Naive B cell (primary cell): Measurements from ENCODE around the gene MYORG. TPM values are rescaled to one million over a fixed set of nuclear protein-coding genes. Genes with fewer than 3 reads are reported as not detected.

Experiments used
- ATAC-seq, 2 donors: fragments of 150-1000 bp; cut with Tn5 transposase; 2 replicates each; pipeline ENCODE4 v1.10.0; 2021; ENCODE audit warnings: low read depth in 2 of 2, mild to moderate bottlenecking in 2 of 2, moderate library complexity in 2 of 2
- DNase-seq: peaks from one replicate; pipeline ENCODE4 v3.0.0; 2022
- H3K27ac Mint-ChIP-seq, 6 donors: one replicate each; pipeline ENCODE4 v1.8.0; 2020 to 2022; ENCODE audit warnings: mild to moderate bottlenecking in 6 of 6, mixed read lengths in 6 of 6, moderate library complexity in 5 of 6, inconsistent platforms in 2 of 6
- H3K27me3 Mint-ChIP-seq, 3 donors: one replicate each; pipeline ENCODE4 v1.8.0; 2021 to 2022; ENCODE audit warnings: mixed read lengths in 3 of 3, mild to moderate bottlenecking in 1 of 3
- H3K36me3 Mint-ChIP-seq, 2 donors: one replicate each; pipeline ENCODE4 v1.8.0; 2020 to 2022; ENCODE audit warnings: mixed read lengths in 2 of 2, inconsistent platforms in 1 of 2, mild to moderate bottlenecking in 1 of 2
- H3K4me1 Mint-ChIP-seq, 3 donors: one replicate each; pipeline ENCODE4 v1.8.0; 2020 to 2022; ENCODE audit warnings: mixed read lengths in 3 of 3, inconsistent platforms in 1 of 3, mild to moderate bottlenecking in 1 of 3, moderate library complexity in 1 of 3
- H3K4me3 Mint-ChIP-seq, 8 donors: one replicate each; pipeline ENCODE4 v1.8.0; 2020 to 2022; ENCODE audit warnings: mild to moderate bottlenecking in 8 of 8, mixed read lengths in 8 of 8, moderate library complexity in 8 of 8, inconsistent platforms in 2 of 8
- H3K9me3 Mint-ChIP-seq, 7 donors: one replicate each; pipeline ENCODE4 v1.8.0; 2020 to 2022; ENCODE audit warnings: mixed read lengths in 7 of 7, mild to moderate bottlenecking in 5 of 7, inconsistent platforms in 2 of 7, moderate library complexity in 1 of 7
- polyA plus RNA-seq, 6 donors: library from polyadenylated mRNA; unstranded; fragments of 300-500 nt; fragmentation: Illumina TruSeq; gene quantifications; one replicate each; pipeline ENCODE4 v1.2.3, GENCODE V29; 2021; ENCODE audit warnings: low read depth in 6 of 6

The MYORG gene
- polyA plus RNA-seq, result under 1 TPM in 2 of 6 donors, not detected in 4; 0.08 to 0.25 TPM

DNA sequence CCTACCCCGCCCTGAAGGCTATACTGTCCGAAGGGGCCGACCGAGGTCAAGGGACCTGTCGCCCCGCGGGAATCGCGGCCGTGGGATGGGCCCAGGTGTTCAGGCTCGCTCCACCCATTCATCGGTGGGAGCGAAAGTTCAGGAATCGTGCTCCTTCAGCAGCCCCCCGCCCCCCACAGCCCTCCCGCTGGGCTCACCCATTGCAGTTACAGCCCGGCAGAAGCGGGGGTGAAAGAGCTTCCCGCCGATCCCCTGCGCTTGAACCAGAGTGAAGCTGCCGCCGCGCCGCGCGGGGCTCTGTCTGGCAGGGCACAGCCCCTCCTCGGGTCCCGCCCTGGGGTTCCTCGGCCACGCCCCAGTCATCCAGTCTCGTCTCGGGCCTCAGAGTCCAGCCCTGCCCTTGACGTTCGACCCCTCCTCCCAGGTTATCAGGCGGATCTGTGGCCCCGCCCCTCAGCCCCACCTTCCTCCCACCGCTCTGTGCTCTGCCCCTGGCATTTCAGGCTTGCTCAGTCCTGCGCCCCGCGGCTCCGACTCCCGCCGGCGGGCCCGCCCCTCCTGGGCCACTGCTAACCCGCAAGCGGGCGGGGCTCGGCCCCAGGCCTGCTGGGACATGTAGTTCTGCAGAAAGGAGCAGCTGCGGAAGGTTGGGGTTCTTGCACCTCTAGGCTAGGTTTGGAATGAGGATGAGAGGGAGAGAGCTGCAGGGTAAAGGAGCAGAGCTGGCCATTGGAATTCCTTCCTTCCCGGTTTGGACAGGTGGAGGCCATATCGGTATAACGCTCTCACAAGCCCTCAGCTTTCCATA is at the start of gene MYORG:
Gene MYORG, minus strand, starts transcription at position 303 of the 808 bp plus-strand sequence. CDS start 3,955 bp downstream, outside the sequence.
- H3K27me3 Mint-ChIP-seq, result peaks cover 0 to 20% (median 4%) of the 10 kb centered on the region in 3 donors
- ATAC-seq (peak; percentile 75 to 78), DNase-seq (peak; percentile 91)
- H3K9me3 Mint-ChIP-seq, result no peaks in the 10 kb centered on the region
- peak within 1 kb of the TSS in 4 of 6 donors; percentile 36 to 88 (median 70) for H3K27ac Mint-ChIP-seq
- H3K36me3 Mint-ChIP-seq, result no peaks in the 10 kb centered on the region
- peaks cover 35 to 46% (median 36%) of the 10 kb centered on the region in 3 donors for H3K4me1 Mint-ChIP-seq
- H3K4me3 Mint-ChIP-seq, result peak within 1 kb of the TSS; percentile 83 to 97 (median 93)

DNA sequence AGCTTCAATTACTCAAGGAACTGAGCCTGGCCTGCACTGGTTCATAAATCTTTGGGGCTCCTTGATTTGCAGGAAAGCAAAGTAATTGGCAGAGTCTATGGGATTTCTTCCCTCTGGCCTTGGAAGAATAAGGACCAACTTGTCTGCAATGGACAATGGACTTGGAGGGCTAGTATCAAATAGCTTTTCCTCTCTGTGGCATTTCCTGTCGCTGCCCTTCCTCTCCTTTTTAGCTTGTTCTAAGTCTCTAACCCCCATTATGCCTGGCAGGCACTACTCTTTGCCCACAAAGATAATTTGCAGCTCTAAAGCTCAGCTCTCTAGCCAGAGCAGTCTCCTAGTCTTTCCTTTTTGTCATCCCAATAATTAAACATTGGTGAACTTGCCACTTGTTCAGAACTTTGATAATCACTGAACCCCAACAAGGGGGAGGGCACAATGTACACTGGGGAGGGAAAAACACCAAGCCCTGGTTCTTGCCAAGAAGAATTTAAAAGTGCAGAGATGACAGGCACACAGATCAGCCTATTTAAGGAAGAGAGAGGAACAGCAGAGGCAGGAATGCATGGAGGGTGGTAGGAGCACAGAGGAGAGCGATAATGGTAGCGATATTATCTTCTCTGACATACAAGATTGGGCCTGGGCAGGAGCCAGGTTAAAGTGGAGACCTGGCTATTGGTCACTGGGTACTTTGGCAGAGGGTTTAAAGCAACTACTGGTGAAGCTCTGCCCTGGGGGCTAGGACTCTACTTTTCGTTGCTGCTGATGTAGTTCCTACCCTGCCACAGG is 43.2 kb upstream of the MYORG start:
- DNase-seq (no peak), ATAC-seq (no peak)
- Mint-ChIP-seq H3K36me3 (peaks cover 0 to 14% of the 10 kb centered on the region in 2 donors), H3K4me3 (no peak overlapping the region), H3K9me3 (peaks cover 0 to 2% (median 0%) of the 10 kb centered on the region in 7 donors), H3K27me3 (no peaks in the 10 kb centered on the region), H3K27ac (no peak overlapping the region), H3K4me1 (peaks cover 0 to 7% (median 0%) of the 10 kb centered on the region in 3 donors)

DNA sequence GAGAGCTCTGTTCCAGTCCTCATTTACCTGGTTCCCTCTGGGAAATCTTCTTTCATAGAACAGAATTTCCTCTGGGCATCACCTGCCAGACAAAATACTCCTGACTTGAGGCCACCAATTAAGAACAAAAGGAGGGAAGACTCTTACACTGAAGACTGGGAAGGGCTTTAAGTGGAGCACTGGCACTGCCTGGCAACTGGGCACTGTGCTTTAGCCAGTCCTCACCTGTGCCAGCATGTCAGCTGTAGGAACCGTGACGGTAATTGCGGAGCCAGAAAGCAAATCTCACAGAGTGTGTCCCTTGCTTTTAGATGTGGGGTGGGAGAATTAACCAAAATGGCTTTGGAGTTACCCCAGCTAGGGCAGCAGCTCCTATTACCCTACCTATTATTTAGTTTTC is 41.0 kb upstream of the MYORG start:
- Mint-ChIP-seq H3K27me3 (no peaks in the 10 kb centered on the region), H3K4me1 (peaks cover 0 to 7% (median 0%) of the 10 kb centered on the region in 3 donors), H3K36me3 (peaks cover 0 to 4% of the 10 kb centered on the region in 2 donors), H3K9me3 (peaks cover 0 to 2% (median 0%) of the 10 kb centered on the region in 7 donors), H3K27ac (no peak overlapping the region), H3K4me3 (no peak overlapping the region)
- DNase-seq (no peak), ATAC-seq (no peak)

DNA sequence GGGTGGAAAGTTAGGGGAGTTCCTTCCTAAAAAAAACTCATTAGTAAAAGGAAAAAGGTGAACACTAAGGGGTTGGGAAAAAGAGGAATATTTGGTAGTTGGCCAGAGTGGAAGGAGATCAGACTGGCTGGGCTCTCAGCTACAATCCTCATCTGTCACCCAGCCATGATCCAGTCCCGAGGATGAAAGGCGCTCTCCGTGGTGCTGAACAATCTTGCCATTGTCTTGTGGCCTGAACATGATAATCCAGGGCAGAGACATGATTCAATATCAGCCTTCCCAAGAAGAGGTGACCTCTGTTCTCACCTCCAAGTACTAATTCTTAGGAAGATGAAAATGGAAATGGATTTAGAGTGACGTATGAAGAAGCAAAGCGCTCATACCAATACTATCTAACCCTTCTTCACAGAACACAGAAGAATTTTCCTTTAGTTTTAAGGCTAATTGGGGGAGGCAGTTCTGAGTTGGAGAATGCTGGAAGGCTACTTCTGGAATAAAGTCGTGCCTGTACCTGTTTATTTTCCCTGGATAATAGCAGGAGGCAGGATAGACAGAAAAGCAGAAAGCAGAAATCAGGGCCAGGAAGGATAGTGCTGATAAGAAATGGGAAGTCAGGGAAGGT is 36.6 kb upstream of the MYORG start:
- Mint-ChIP-seq H3K27me3 (no peaks in the 10 kb centered on the region), H3K36me3 (peaks cover 0 to 4% of the 10 kb centered on the region in 2 donors), H3K4me1 (peaks cover 0 to 3% (median 0%) of the 10 kb centered on the region in 3 donors), H3K27ac (no peak overlapping the region), H3K9me3 (peaks cover 0 to 5% (median 0%) of the 10 kb centered on the region in 7 donors), H3K4me3 (no peak overlapping the region)
- no peak for ATAC-seq
- DNase-seq, result no peak

DNA sequence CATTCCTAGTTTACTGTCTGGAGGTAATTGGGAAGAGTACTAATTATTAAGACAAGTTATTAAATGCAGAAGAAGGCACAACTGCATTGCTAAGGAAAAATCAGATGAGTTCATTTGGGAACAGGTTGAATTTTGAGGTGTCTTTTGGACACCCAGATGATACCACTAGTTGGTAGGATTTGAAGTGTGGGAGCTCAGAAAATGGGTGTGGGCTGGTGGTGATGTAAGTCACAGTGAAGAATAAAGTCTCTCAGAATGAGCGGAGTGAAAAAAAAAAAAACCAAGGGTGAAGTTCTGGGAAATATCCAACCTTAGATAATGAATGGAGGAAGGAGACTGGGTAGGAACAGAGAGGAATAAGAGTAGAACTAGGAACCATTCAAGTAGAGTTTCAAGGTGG is 35.6 kb upstream of the MYORG start:
- no peaks in the 10 kb centered on the region for H3K27me3 Mint-ChIP-seq
- DNase-seq, result no peak
- ATAC-seq, result no peak
- H3K4me1 Mint-ChIP-seq, result peaks cover 0 to 3% (median 0%) of the 10 kb centered on the region in 3 donors
- H3K27ac Mint-ChIP-seq, result peak overlapping the region in 1 of 6 donors; percentile 3
- no peaks in the 10 kb centered on the region for H3K36me3 Mint-ChIP-seq
- no peak overlapping the region for H3K4me3 Mint-ChIP-seq
- peaks cover 0 to 5% (median 0%) of the 10 kb centered on the region in 7 donors for H3K9me3 Mint-ChIP-seq

DNA sequence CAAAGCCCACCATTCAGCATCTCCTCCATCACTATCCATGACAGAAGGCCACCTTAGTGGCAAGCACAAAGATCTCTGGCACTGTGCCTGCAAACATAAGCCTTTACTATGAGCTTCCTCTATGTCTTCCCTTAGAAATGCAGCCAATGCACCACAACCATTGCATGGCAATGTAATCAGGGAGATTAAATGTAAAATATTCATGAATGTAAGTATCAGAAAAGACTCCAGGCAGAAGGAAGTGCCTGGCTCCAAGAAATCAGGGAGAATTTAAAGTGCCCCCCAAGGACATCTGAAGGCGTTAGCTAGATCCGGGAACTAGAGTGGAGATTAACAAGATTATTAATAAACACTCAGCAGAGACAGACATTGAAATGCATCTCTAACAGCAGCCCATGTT is 32.5 kb upstream of the MYORG start:
- no peaks in the 10 kb centered on the region for H3K27me3 Mint-ChIP-seq
- ATAC-seq (no peak), DNase-seq (no peak)
- H3K4me3 Mint-ChIP-seq, result no peak overlapping the region
- H3K9me3 Mint-ChIP-seq, result peaks cover 0 to 5% (median 0%) of the 10 kb centered on the region in 7 donors
- H3K4me1 Mint-ChIP-seq, result no peaks in the 10 kb centered on the region
- no peaks in the 10 kb centered on the region for H3K36me3 Mint-ChIP-seq
- H3K27ac Mint-ChIP-seq, result no peak overlapping the region

DNA sequence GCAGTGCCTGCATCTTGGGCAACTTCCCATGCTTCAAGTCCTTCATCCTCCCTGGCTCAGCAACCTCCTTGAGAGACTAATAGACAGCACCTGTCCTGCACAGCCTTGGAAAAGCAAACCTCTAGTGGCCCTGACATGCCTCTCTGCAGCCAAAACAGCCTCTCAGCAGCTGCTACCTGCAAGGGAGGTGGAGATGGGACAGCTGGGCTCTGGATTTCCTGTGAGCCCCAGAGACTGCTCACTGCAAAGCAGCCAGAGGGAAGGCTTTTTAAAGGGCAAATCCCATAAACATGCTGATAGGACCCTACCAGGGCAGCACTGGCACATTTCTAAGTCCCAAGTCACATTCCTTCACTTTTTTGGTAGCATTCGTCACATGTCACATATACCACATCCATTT is 31.5 kb upstream of the MYORG start:
- no peaks in the 10 kb centered on the region for H3K36me3 Mint-ChIP-seq
- no peak overlapping the region for H3K4me3 Mint-ChIP-seq
- DNase-seq (no peak), ATAC-seq (no peak)
- peak overlapping the region in 1 of 6 donors; percentile 65 for H3K27ac Mint-ChIP-seq
- H3K27me3 Mint-ChIP-seq, result no peaks in the 10 kb centered on the region
- peaks cover 0 to 5% (median 0%) of the 10 kb centered on the region in 7 donors for H3K9me3 Mint-ChIP-seq
- H3K4me1 Mint-ChIP-seq, result no peaks in the 10 kb centered on the region

DNA sequence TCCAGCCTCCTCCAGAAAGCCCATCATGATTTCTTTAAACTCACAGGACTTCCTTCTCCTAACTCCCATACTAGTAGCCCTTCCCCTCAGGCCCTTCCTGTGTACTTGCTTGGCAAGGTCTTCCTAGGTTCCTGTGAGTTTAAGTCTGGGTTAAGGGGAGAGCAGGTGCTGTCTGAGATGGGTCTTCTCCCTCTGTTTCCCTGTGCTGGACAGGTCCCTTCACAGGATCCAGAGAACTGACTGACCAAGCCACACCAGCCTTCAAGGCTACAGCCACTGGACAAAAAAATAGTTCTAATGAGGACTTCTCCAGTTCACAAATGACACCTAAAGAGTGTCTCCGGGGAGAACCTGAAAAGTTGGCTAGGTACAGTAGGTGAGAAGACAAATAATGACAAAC is 29.5 kb upstream of the MYORG start:
- DNase-seq, result no peak
- no peak overlapping the region for H3K27ac Mint-ChIP-seq

DNA sequence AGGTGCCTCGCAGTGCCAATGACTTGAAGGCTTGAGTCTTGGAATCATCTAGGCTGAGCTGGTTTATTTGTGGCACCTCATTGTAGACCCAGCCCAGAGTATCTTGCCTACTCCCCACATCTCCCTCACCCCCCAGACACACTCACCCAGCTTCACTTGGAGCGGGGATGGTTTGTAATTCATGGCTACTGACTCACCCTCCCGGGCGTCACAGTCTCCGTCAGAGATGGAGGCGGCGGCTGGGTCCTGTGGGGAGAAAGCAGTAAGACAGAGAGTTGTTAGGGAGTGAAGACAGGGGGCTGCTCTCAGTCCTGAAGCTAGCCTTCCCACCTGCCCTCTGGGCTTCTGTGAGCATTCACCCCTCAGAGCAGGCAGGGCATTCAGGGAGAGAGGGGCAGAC is 29.0 kb upstream of the MYORG start:
- peaks cover 0 to 13% of the 10 kb centered on the region in 2 donors for H3K36me3 Mint-ChIP-seq
- H3K9me3 Mint-ChIP-seq, result no peaks in the 10 kb centered on the region
- H3K27me3 Mint-ChIP-seq, result no peaks in the 10 kb centered on the region
- no peak overlapping the region for H3K4me3 Mint-ChIP-seq
- DNase-seq (no peak), ATAC-seq (no peak)
- no peaks in the 10 kb centered on the region for H3K4me1 Mint-ChIP-seq
- no peak overlapping the region for H3K27ac Mint-ChIP-seq

More for the DNA sequence above, 29.5 kb upstream of the MYORG start:
- Mint-ChIP-seq H3K4me3 (no peak overlapping the region), H3K9me3 (no peaks in the 10 kb centered on the region), H3K27me3 (no peaks in the 10 kb centered on the region), H3K4me1 (no peaks in the 10 kb centered on the region), H3K36me3 (peaks cover 0 to 12% of the 10 kb centered on the region in 2 donors)
- ATAC-seq, result no peak

DNA sequence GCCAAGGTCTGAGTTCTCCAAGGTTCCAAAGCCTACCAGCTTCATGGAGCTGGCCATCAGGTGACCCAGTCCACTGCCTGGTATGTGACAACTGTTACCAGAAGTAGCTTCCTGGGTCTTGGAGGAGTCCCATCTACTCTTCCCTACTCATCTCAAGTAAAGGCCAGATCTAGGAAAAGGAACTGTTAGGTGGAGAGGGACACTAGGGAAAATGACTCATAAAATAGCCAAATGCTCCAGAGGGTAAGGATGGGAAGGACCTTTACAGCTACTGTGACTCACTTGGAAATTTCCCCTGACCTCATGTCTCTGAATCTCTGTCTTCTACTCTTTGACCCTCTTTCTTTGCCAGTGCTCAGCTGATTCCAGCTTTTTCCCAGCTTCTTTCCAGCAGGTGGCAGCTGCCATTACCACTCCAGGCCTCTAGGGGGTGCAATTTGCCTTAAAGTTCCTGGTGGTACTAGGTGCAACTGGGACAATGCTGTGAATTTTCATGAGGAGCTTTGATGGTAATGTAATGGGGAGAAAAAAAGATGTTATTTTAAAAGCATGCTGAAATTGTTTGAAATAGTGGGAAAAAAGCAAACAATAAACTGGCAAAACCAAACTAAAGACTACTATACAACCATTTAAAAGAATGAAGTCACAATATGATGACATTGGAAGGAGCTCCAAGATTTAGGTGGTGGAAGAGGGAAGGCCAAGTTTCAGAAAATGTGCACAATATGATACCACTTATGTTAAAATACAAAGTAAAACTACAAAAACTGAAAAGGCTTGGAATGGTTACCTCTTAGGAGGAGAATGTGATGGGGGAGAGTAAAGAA is 27.1 kb upstream of the MYORG start:
- Mint-ChIP-seq H3K4me1 (no peaks in the 10 kb centered on the region), H3K4me3 (no peak overlapping the region), H3K36me3 (peaks cover 8 to 21% of the 10 kb centered on the region in 2 donors), H3K27ac (no peak overlapping the region), H3K9me3 (no peaks in the 10 kb centered on the region), H3K27me3 (no peaks in the 10 kb centered on the region)
- peak in 1 of 2 donors; percentile 28 for ATAC-seq
- DNase-seq, result peak; percentile 44

DNA sequence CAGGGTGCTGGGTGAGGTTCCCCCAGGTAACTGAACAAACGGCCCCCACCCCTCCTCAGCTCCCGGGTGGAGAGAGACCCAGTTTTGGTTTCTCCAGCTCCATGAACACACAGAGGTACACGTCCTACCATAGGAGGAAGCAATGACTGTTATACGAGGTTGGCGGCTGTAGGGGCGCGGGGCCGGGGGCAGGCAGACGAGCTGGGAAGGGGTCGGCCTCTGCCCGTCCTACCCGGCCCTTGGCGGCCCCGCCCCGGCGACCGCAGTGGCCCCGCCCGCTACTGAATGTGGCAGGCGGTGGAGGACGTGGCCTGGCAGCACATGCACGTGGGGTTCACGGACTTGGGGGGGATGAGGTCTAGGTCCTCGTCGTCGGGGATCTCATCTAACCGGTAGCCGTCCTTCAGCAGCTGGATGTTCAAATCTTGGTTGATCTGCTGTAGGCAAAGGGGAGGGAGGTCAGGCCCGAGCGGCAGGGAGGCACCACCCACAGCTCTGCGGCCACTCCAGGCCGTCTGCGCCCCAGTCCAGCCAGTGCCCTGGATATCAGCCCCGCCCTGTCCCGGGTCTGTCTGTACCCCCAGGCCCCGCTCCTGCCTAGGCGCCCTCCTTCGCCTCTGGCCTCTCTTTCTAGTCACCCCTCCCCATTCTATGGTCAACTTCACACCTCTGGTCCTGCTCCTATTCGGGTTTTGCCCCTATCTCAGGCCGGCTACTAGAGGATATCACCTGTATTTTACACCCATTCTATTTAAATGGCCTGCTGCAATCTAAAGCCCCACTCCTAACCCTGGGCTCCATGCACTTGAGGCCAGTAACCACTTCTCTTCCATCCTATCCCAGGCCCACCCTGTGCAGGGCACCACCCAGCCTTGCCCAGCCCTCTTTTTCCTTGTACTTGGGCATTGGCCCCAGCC is 24.2 kb upstream of the MYORG start:
- no peaks in the 10 kb centered on the region for H3K4me1 Mint-ChIP-seq
- H3K4me3 Mint-ChIP-seq, result no peak overlapping the region
- no peaks in the 10 kb centered on the region for H3K9me3 Mint-ChIP-seq
- no peaks in the 10 kb centered on the region for H3K27me3 Mint-ChIP-seq
- no peak overlapping the region for H3K27ac Mint-ChIP-seq
- peaks cover 8 to 21% of the 10 kb centered on the region in 2 donors for H3K36me3 Mint-ChIP-seq
- ATAC-seq, result no peak
- no peak for DNase-seq

DNA sequence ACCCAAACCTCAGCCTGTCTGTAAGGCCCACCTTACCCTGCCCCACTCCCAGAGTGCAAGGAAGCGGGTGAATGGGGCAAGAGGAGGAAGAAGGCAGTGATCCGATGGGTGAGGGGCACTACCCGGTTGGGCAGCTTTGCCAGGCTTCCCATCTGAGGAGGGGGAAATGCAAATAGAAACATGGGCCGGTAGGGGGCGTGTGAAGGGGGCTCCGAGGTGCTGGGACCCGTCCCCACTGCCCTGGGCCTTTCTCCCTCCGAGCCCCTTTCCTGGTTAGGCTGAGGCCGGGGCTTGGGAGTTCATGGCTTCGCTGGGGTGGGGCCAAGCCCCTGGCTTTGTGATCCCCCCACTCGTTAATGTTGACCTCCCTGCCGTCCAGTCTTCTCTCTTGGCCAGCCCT is 23.6 kb upstream of the MYORG start:
- H3K36me3 Mint-ChIP-seq, result peaks cover 8 to 21% of the 10 kb centered on the region in 2 donors
- H3K4me1 Mint-ChIP-seq, result no peaks in the 10 kb centered on the region
- no peaks in the 10 kb centered on the region for H3K27me3 Mint-ChIP-seq
- ATAC-seq (no peak), DNase-seq (no peak)
- no peaks in the 10 kb centered on the region for H3K9me3 Mint-ChIP-seq
- no peak overlapping the region for H3K4me3 Mint-ChIP-seq
- H3K27ac Mint-ChIP-seq, result no peak overlapping the region
